ENCODE results near the gene ANKRD33B. TPM values are rescaled to one million over a fixed set of nuclear protein-coding genes. Genes with fewer than 3 reads are reported as not detected.

Gene ANKRD33B
- total RNA-seq, 1 donor from 2014 or later, result 2.2 TPM

DNA sequence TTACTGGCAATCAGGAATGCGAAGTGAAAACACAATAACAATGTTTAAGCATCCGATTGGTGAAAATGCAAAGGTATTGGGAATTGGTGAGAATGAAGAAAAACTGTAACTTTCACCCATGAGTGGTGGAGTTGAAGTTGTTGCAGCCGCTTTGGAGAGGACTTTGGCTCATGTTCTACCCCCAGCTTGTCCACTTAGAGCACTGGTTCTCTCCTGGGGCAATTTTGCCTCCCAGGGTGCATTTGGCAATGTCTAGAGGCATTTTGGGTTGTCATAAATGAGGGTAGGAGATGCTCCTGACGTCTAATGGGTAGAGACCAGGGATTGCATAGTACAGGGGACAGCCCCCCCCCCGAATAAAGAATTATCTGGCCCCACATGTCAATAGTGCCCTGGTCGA is 46.2 kb downstream of the ANKRD33B start:
- Histone ChIP-seq H3K27ac (no peak overlapping the region), H3K27me3 (no peaks in the 10 kb centered on the region), H3K9me3 (ENCODE audit: low read depth) (no peaks in the 10 kb centered on the region), H3F3A (ENCODE audit: low read depth) (peaks cover 10% of the 10 kb centered on the region), H3K4me2 (no peak overlapping the region), H3K79me2 (ENCODE audit: low read depth) (no peaks in the 10 kb centered on the region), H3K9ac (no peak overlapping the region), H2AFZ (replicated peaks) (no peak overlapping the region), H3K36me3 (no peaks in the 10 kb centered on the region), H3K4me3 (no peak overlapping the region), H4K20me1 (ENCODE audit: low read depth) (no peaks in the 10 kb centered on the region), H3K4me1 (peaks cover 13% of the 10 kb centered on the region)
- Mint-ChIP-seq H3K36me3 (no peaks in the 10 kb centered on the region), H3K4me3 (no peak overlapping the region), H3K27ac (no peak overlapping the region), H3K9me3 (no peaks in the 10 kb centered on the region), H3K4me1 (peaks cover 20% of the 10 kb centered on the region), H3K27me3 (ENCODE audit: insufficient read depth, low read depth) (no peaks in the 10 kb centered on the region)
- TF ChIP-seq, protein P1, sequence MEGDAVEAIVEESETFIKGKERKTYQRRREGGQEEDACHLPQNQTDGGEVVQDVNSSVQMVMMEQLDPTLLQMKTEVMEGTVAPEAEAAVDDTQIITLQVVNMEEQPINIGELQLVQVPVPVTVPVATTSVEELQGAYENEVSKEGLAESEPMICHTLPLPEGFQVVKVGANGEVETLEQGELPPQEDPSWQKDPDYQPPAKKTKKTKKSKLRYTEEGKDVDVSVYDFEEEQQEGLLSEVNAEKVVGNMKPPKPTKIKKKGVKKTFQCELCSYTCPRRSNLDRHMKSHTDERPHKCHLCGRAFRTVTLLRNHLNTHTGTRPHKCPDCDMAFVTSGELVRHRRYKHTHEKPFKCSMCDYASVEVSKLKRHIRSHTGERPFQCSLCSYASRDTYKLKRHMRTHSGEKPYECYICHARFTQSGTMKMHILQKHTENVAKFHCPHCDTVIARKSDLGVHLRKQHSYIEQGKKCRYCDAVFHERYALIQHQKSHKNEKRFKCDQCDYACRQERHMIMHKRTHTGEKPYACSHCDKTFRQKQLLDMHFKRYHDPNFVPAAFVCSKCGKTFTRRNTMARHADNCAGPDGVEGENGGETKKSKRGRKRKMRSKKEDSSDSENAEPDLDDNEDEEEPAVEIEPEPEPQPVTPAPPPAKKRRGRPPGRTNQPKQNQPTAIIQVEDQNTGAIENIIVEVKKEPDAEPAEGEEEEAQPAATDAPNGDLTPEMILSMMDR (IDR thresholded peaks at IDR 0.05), result no peak
- TF ChIP-seq EZH2 (IDR thresholded peaks at IDR 0.05), result no peak
- no peak for TF ChIP-seq EZH2phosphoT487 (IDR thresholded peaks at IDR 0.05)
- no peak for DNase-seq (ENCODE audit: low spot score)

DNA sequence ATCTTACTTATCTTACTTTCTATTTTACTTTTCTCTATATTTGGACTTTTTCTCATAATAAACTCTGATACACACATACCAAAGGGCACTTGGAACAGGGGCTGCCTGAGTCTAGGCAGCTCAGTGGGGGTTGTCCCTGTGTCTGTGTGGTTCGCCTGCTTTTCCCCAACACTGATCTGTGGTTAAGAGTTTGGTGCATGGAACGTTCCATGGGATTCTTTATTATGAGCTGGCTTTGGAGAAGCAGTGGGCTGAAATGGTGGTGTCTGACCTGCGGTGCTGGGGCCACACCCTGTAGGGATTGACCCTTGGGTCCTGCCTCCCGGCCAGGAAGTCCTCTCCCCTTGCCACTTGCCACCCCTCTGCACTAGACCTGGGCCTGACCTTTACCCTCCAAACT is 47.4 kb downstream of the ANKRD33B start:
- Mint-ChIP-seq H3K9me3 (no peaks in the 10 kb centered on the region), H3K27me3 (ENCODE audit: insufficient read depth, low read depth) (no peaks in the 10 kb centered on the region), H3K4me3 (no peak overlapping the region), H3K4me1 (peaks cover 14% of the 10 kb centered on the region), H3K27ac (no peak overlapping the region), H3K36me3 (no peaks in the 10 kb centered on the region)
- H2AFZ ChIP-seq (replicated peaks), result no peak overlapping the region
- no peaks in the 10 kb centered on the region for H3K79me2 ChIP-seq (ENCODE audit: low read depth)
- H4K20me1 ChIP-seq (ENCODE audit: low read depth), result no peaks in the 10 kb centered on the region
- no peak for TF ChIP-seq EZH2 (IDR thresholded peaks at IDR 0.05)
- TF ChIP-seq, protein P1 (IDR thresholded peaks at IDR 0.05), result no peak
- no peak for TF ChIP-seq EZH2phosphoT487 (IDR thresholded peaks at IDR 0.05)
- no peaks in the 10 kb centered on the region for H3K36me3 ChIP-seq
- peaks cover 13% of the 10 kb centered on the region for H3K4me1 ChIP-seq
- no peaks in the 10 kb centered on the region for H3K9me3 ChIP-seq (ENCODE audit: low read depth)
- H3K9ac ChIP-seq, result no peak overlapping the region
- H3K4me3 ChIP-seq, result no peak overlapping the region
- no peaks in the 10 kb centered on the region for H3K27me3 ChIP-seq
- no peak overlapping the region for H3K27ac ChIP-seq
- peaks cover 10% of the 10 kb centered on the region for H3F3A ChIP-seq (ENCODE audit: low read depth)
- no peak overlapping the region for H3K4me2 ChIP-seq
- DNase-seq (ENCODE audit: low spot score), result no peak

DNA sequence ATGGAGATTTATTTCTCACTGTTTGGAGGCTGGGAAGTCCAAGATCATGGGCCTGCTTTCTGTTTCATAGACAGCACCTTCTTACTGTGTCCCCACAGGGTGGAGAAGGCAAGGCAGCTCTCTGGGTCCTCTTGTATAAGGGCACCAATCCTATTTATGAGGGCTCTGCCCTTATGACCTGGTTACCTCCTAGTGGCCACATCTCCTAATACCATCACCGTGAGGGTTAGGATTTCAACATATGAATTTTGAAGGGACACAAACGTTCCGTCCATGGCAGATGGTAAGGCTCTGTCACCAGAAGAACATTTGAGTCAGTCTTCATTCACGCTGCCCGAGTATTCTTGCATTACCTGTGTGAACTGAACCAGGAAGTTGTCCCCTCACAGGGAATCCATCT is 48.4 kb downstream of the ANKRD33B start:
- no peak overlapping the region for H3K4me2 ChIP-seq
- H3K9me3 Mint-ChIP-seq, result no peaks in the 10 kb centered on the region
- no peak overlapping the region for H3K4me3 Mint-ChIP-seq
- H3K36me3 ChIP-seq, result no peaks in the 10 kb centered on the region
- H3K9ac ChIP-seq, result no peak overlapping the region
- no peak overlapping the region for H3K4me3 ChIP-seq
- no peak overlapping the region for H3K27ac ChIP-seq
- TF ChIP-seq, protein P1 (IDR thresholded peaks at IDR 0.05), result no peak
- TF ChIP-seq EZH2phosphoT487 (IDR thresholded peaks at IDR 0.05), result no peak
- TF ChIP-seq EZH2 (IDR thresholded peaks at IDR 0.05), result no peak
- no peaks in the 10 kb centered on the region for H4K20me1 ChIP-seq (ENCODE audit: low read depth)
- peaks cover 6% of the 10 kb centered on the region for H3K4me1 ChIP-seq
- no peaks in the 10 kb centered on the region for H3K79me2 ChIP-seq (ENCODE audit: low read depth)
- peaks cover 9% of the 10 kb centered on the region for H3K4me1 Mint-ChIP-seq
- no peaks in the 10 kb centered on the region for H3K27me3 ChIP-seq
- H3K36me3 Mint-ChIP-seq, result no peaks in the 10 kb centered on the region
- H2AFZ ChIP-seq (replicated peaks), result no peak overlapping the region
- no peaks in the 10 kb centered on the region for H3K27me3 Mint-ChIP-seq (ENCODE audit: insufficient read depth, low read depth)
- no peak for DNase-seq (ENCODE audit: low spot score)
- no peaks in the 10 kb centered on the region for H3K9me3 ChIP-seq (ENCODE audit: low read depth)
- peaks cover 7% of the 10 kb centered on the region for H3F3A ChIP-seq (ENCODE audit: low read depth)
- H3K27ac Mint-ChIP-seq, result no peak overlapping the region

Data from neural progenitor cell (in vitro differentiated cells).